DOHH2 (cell line): ENCODE measurements around the gene SYT7.

ENCODE experiments used
- H3F3A ChIP-seq: fragments of 200-600 bp; sonication (generic), shearing (Covaris generic); 2 replicates; pipeline ENCODE4 v1.6.0; 2016; ENCODE audit warnings: antibody characterized with exemption, mild to moderate bottlenecking; ENCODE audit not compliant: control insufficient read depth, insufficient read depth
- H3K27ac ChIP-seq: fragments of 200-600 bp; sonication (generic); 2 replicates; pipeline ENCODE4 v1.5.1; 2014; ENCODE audit warnings: low read depth, mild to moderate bottlenecking, low read length, moderate library complexity
- H3K27me3 ChIP-seq: fragments of 200-600 bp; sonication (generic); 2 replicates; pipeline ENCODE4 v1.6.1; 2014; ENCODE audit warnings: mild to moderate bottlenecking, low read length, mixed read lengths; ENCODE audit not compliant: control insufficient read depth
- H3K36me3 ChIP-seq: fragments of 200-600 bp; sonication (generic); 2 replicates; pipeline ENCODE4 v1.6.1; 2014; ENCODE audit warnings: mild to moderate bottlenecking, low read length, moderate library complexity, mixed read lengths; ENCODE audit not compliant: control insufficient read depth
- H3K4me1 ChIP-seq: fragments of 200-600 bp; sonication (generic); 2 replicates; pipeline ENCODE4 v1.6.1; 2014; ENCODE audit warnings: mild to moderate bottlenecking, low read length, mixed read lengths; ENCODE audit not compliant: control insufficient read depth
- H3K4me2 ChIP-seq: fragments of 200-600 bp; sonication (generic); 2 replicates; pipeline ENCODE4 v1.6.0; 2014; ENCODE audit warnings: mild to moderate bottlenecking, low read length, moderate library complexity
- H3K4me3 ChIP-seq: fragments of 200-600 bp; sonication (generic); 2 replicates; pipeline ENCODE4 v1.5.1; 2014; ENCODE audit warnings: mild to moderate bottlenecking, low read length, mixed read lengths
- H3K79me2 ChIP-seq: fragments of 200-600 bp; sonication (generic); 2 replicates; pipeline ENCODE4 v1.6.1; 2014; ENCODE audit warnings: mild to moderate bottlenecking, low read length, mixed read lengths; ENCODE audit not compliant: control insufficient read depth
- H3K9me2 ChIP-seq: fragments of 200-600 bp; sonication (generic); replicated peaks from 2 replicates; pipeline ENCODE4 v1.6.1; 2014; ENCODE audit warnings: mild to moderate bottlenecking, low read length, mixed read lengths; ENCODE audit not compliant: control insufficient read depth
- H3K9me3 ChIP-seq: fragments of 200-600 bp; sonication (generic); 2 replicates; pipeline ENCODE4 v1.6.1; 2014; ENCODE audit warnings: antibody characterized with exemption, low read length, mixed read lengths; ENCODE audit not compliant: control insufficient read depth, insufficient read depth
- H4K20me1 ChIP-seq: fragments of 200-600 bp; sonication (generic); 2 replicates; pipeline ENCODE4 v1.6.0; 2014; ENCODE audit warnings: low read depth, mild to moderate bottlenecking, antibody characterized with exemption, low read length, moderate library complexity; ENCODE audit not compliant: control insufficient read depth, insufficient read depth
- EZH2phosphoT487 ChIP-seq: fragments of 200-600 bp; sonication (generic); IDR thresholded peaks from 2 replicates; pipeline ENCODE4 v1.6.1; 2017; ENCODE audit warnings: borderline replicate concordance, mild to moderate bottlenecking, antibody characterized with exemption, low read length, moderate library complexity, mixed read lengths
- TF ChIP-seq, protein P1 (sequence below): fragments of 200-600 bp; sonication (generic); IDR thresholded peaks from one replicate; pipeline ENCODE4 v1.5.1; 2014; ENCODE audit warnings: antibody characterized with exemption, mild to moderate bottlenecking, low read depth, low read length; ENCODE audit not compliant: poor library complexity, severe bottlenecking

Gene SYT7

DNA sequence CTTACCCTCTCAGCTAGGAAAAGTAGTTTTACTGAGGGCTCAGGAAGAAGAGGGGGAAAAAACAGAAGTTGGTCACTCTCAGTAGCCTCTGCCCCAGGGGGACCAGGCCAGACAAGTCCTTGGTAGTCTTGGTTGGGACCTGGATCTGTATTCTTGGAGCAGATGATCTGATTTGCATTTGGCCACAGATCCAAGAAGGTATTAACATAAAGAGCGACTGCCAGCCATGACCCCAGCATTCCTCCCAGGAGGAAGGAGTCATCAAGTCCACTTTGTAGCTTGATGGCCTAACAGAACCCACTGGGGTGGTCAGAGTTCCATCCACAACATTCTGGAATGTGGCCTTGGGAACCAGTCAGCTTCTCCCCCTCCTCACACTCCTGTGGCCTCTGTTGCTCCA lies 78.4 kb downstream of the SYT7 start:
- Histone ChIP-seq H3K79me2 (no peaks in the 10 kb centered on the region), H3K27me3 (peaks cover 12% of the 10 kb centered on the region), H4K20me1 (no peaks in the 10 kb centered on the region), H3K36me3 (no peaks in the 10 kb centered on the region), H3K4me3 (no peak overlapping the region), H3F3A (no peaks in the 10 kb centered on the region), H3K27ac (no peak overlapping the region), H3K9me3 (no peaks in the 10 kb centered on the region), H3K4me2 (no peak overlapping the region), H3K4me1 (no peaks in the 10 kb centered on the region), H3K9me2 (no peaks in the 10 kb centered on the region)
- TF ChIP-seq EZH2phosphoT487: no peak
- TF ChIP-seq, protein P1, sequence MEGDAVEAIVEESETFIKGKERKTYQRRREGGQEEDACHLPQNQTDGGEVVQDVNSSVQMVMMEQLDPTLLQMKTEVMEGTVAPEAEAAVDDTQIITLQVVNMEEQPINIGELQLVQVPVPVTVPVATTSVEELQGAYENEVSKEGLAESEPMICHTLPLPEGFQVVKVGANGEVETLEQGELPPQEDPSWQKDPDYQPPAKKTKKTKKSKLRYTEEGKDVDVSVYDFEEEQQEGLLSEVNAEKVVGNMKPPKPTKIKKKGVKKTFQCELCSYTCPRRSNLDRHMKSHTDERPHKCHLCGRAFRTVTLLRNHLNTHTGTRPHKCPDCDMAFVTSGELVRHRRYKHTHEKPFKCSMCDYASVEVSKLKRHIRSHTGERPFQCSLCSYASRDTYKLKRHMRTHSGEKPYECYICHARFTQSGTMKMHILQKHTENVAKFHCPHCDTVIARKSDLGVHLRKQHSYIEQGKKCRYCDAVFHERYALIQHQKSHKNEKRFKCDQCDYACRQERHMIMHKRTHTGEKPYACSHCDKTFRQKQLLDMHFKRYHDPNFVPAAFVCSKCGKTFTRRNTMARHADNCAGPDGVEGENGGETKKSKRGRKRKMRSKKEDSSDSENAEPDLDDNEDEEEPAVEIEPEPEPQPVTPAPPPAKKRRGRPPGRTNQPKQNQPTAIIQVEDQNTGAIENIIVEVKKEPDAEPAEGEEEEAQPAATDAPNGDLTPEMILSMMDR: no peak

DNA sequence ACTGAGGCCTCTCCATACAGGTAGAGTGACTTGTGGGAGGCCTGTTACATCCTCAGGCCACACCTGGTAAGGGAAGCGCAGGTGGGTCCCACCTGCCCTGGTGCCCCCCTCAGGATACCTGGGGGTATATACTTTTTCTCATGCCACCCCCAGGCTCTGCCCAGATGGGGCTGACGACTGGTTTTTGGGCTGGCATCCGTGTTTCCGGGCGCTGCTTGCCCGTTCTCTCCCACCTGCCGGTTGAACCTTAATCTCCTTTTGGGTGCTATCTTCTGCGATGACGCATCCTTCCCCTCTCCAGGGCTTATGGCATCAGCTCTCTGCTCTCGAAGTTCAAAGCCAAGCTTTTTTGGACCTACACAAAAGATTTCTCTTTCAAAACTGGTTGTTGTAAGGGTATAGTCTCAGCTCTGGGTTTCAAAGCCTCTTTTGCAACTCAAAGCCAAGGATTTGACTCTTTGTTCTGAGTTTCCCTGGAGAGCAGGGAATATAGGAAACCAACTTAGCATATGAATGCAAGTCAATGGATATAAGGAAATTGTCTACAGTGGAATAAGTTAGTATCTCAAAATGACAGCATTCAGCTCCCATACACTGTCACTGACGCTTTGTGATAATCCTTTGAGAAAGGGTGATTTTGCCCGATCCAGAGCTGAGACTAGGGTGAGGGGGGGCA lies 80.9 kb downstream of the SYT7 start:
- no peaks in the 10 kb centered on the region for H3K79me2 ChIP-seq
- H4K20me1 ChIP-seq: no peaks in the 10 kb centered on the region
- TF ChIP-seq, protein P1: no peak
- no peak for TF ChIP-seq EZH2phosphoT487
- H3K36me3 ChIP-seq: no peaks in the 10 kb centered on the region
- H3K4me3 ChIP-seq: no peak overlapping the region
- H3K9me3 ChIP-seq: no peaks in the 10 kb centered on the region
- H3K27ac ChIP-seq: no peak overlapping the region
- 0 out of 2 replicates have a peak, but pooled peaks cover 2% of the 10 kb centered on the region for H3K27me3 ChIP-seq
- H3K4me2 ChIP-seq: no peak overlapping the region
- no peaks in the 10 kb centered on the region for H3F3A ChIP-seq
- H3K9me2 ChIP-seq: no peaks in the 10 kb centered on the region
- H3K4me1 ChIP-seq: no peaks in the 10 kb centered on the region

DNA sequence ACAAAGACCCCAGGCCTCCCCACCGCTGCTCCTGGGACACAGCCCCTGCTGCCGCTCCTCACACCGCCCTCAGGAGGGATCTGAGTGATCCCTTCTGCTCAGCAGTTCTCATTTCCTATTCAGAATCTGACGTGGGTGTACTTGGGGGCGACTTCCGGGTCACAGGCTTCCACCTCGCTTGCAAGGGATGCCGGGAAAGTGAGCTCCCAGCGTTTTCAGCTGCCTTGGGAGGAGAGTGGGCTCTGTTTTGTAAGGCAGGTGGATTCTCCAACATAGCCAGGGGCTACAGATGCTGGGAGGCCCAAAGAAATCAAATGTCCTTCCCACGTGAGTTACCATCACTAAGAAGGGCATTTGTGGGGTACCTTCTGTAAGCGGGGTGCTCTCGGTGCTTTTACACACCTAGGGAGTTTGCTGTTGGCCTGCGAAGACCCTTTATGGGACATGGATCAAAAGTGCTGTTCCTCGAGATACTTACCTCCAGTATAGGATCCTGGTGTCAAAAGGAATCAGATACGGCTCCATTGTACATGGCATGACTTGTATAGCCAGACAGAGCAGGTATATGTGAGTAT lies 82.0 kb downstream of the SYT7 start:
- Histone ChIP-seq H3K4me1 (no peaks in the 10 kb centered on the region), H4K20me1 (no peaks in the 10 kb centered on the region), H3K9me2 (no peaks in the 10 kb centered on the region), H3K4me2 (no peak overlapping the region), H3K4me3 (no peak overlapping the region), H3K27ac (no peak overlapping the region), H3F3A (no peaks in the 10 kb centered on the region), H3K9me3 (no peaks in the 10 kb centered on the region), H3K36me3 (no peaks in the 10 kb centered on the region), H3K27me3 (no peaks in the 10 kb centered on the region), H3K79me2 (no peaks in the 10 kb centered on the region)
- TF ChIP-seq, protein P1: no peak
- no peak for TF ChIP-seq EZH2phosphoT487
